GM18502 (cell line): Measurements from ENCODE around the gene CCDC85A.

Source experiments
- ATAC-seq: cut with Tn5 transposase; IDR thresholded peaks from one replicate; pipeline ENCODE4 v1.9.1; 2021; ENCODE audit warnings: mild to moderate bottlenecking; ENCODE audit not compliant: unreplicated experiment, poor library complexity

The CCDC85A gene

GRCh38 chr2:56291711-56292110 is 107.9 kb downstream of the CCDC85A start:
- no peak for ATAC-seq

GRCh38 chr2:56292951-56293350 is 109.2 kb downstream of the CCDC85A start:
- no peak for ATAC-seq

DNA sequence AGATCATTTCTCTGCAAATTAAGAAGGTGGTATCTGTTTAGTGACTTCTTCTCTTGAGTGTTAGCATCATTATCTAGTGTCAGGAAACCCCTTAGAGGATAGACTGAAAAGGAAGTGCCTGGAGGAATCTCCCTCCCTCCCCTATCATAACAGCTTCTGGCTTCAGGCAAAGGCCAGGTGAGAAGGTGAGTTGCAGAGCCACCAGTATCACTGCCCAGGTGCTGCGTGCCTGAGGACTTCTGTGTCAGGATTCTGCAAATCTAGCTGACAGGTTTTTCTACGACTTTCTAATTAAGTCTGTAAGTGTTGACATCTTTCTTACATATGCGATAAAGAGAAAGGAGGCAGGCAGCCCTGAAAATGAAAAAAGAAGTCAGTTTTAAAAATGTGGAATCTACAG is 111.9 kb downstream of the CCDC85A start:
- ATAC-seq, result no peak

GRCh38 chr2:56297671-56298070 is 113.9 kb downstream of the CCDC85A start:
- ATAC-seq, result no peak

GRCh38 chr2:56299171-56299691 is 115.4 kb downstream of the CCDC85A start:
- no peak for ATAC-seq

DNA sequence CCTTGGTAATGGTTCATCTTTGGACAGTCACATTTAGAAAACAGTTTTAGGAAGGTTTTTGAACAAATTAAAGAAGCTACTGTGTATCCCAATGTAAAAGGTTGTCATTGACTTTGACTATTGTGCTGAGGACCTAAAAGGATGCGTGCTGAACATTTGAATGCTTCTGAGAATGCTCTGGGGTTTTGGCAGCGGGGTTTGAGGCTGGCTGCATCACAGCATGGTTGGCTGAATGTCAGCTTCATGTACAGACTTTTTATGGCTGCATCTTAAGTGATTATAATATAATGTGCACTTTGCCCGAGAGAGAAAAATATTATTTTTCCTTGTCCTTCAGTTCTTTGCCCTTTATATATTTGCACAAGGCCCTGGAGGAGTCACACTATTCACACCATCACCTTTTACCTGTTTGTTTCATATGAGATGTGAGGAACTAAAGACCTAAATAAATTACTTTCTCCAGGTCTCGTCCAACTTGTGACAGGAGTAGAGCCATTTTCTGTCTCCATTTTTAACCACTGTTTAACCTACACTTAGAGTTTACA is 125.9 kb downstream of the CCDC85A start:
- ATAC-seq, result no peak

DNA sequence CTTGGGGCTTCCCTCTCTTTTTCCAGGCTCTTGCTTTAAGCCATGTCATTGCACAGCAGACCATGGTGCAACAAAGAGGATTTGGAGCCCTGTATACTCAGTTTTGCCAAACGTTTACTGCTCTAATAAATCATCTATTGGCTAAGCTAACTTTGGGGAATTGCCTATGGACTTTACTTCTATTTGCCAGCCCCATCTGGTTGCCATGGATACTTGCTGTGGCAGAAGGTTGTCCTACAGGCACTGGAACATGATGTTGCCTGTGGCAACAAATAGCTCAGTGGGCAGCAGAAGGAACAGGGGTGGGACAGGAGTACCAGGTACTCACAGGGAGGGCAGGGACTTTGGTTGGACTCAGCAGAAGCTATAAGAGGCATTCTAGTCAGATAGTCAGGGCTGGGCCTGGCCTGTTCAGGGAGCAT is 129.7 kb downstream of the CCDC85A start:
- no peak for ATAC-seq

- no peak for ATAC-seq
Measured at GRCh38 chr2:56314371-56314770, 130.6 kb downstream of the CCDC85A start.

DNA sequence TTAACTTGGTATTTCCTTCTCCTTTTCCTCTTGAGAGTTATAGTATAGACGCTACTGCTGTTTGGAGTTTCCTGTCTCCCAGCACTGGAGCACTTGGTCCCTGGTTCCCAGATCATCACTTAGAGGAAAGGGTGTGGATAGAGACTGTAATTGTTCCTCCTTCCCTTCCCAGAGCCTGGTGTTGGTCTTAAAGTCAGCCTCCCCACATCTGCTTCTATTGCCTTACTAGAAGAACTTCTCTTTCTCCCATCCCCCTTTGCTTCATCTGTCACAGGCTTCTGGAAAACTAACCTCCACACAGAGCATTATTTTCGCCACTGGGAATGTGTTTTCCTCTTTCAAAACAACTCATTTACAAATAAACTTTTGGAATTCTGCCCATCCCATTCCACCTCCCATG is 131.0 kb downstream of the CCDC85A start:
- ATAC-seq, result no peak

GRCh38 chr2:56315376-56315775 is 131.6 kb downstream of the CCDC85A start:
- no peak for ATAC-seq

DNA sequence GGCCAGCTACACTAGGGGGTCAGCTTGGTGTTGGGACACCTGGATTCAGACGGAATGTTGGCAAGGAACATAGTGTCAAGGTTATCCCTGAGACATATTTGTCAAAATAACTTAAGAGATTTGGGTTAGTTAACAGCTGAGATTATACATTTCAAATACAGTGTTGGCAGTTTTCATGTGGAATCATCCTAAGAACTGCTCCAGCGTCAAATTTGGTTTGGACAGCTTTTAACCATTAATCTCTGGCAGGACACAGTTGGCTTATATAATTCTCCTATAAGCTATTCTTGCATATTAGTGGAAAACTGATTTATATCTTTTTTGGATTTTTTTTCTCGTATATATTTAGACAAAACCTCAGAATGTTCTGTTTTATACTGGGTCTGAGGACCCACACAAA is 132.2 kb downstream of the CCDC85A start:
- no peak for ATAC-seq

GRCh38 chr2:56318147-56318546 is 134.4 kb downstream of the CCDC85A start:
- no peak for ATAC-seq

GRCh38 chr2:56325661-56326345 is 142.0 kb downstream of the CCDC85A start:
- ATAC-seq, result no peak

DNA sequence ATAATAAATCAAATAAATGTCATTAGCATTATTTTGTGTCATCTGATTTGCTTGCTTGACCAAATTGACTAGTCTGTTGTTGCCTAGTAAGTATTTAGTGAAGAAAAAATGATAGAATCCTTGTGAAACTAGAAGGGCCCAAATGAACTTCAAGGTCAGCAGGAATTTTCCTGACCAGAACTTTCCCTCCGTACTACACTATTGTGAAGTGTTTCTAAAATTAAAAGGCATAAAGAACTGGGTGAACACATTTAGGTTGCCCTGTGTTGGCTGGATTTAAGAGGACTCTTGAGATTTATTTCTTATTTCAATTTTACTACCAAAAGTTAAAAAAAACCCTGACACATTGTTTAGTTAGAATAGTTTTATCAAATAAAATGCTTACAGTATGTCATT is 142.6 kb downstream of the CCDC85A start:
- ATAC-seq, result no peak

DNA sequence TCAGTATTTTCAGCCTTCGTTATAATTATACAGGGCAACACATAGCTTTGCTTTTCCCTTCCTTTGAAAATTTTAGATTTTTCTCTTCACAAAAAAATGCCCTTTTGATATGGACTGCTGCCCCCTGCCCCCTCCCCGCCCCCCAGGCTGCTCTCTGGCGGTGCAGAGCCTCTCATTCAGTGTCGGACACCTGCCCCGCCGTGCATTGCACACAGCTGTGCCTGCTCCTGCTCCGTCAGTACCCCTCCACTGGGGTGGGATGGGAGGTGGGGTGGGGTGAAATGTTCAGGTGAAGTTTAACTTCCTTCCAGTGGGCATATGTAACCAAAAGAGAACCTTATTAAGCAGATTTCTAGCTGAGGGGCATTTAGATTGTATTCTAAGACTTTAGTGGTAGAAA is 148.0 kb downstream of the CCDC85A start:
- ATAC-seq, result no peak

DNA sequence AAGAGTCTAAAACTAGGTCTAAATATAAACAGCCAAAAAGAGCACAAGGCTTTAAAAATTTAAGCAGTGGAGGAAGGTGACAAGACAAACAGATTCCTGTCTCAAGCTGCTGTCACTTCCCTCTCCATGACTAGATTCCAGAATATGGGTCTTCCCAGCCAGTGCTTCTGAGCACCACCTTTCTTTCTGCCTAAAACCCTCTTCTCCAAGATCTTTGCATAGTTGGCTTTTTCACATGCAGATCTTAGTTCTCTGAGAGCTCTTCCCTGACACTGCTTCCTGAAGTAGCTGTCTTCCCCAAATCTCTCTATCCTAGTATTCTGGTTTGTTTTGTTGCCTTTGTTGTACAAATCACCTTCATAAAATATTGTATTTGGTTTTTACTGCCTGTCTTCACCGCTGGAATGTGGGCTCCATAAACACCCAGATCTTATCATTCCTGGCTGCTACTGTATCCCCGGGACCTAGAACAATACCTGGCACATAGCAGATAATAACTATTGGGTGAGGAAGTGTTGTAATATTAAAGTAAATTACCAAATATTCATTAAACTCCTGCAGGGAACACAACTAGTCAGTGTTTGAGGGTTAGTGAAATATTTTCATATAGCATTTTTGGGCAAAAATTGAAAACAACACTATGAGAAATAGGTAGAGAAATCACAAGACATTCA is 150.2 kb downstream of the CCDC85A start:
- ATAC-seq, result no peak

GRCh38 chr2:56334622-56335021 is 150.8 kb downstream of the CCDC85A start:
- ATAC-seq, result no peak

GRCh38 chr2:56335101-56335500 is 151.3 kb downstream of the CCDC85A start:
- ATAC-seq, result no peak

DNA sequence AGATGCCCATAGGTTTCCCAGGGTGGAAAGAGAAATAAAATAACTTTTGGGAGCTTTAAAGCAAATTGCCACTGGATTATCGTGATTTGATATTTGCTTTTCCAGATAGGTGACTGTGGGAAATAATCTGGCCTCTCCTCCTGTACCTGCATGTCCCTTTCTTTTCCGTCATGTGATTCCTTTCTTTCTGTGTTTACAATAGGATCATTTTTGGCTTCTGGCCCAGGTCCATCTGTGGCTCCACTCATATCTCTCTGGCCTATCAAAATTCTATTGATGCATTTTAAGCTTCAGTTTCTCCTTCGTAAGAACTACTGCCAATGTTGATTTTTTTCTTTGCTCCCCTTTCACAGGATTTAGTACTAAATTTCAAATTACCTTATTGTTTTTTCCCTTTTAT is 153.6 kb downstream of the CCDC85A start:
- ATAC-seq, result no peak

DNA sequence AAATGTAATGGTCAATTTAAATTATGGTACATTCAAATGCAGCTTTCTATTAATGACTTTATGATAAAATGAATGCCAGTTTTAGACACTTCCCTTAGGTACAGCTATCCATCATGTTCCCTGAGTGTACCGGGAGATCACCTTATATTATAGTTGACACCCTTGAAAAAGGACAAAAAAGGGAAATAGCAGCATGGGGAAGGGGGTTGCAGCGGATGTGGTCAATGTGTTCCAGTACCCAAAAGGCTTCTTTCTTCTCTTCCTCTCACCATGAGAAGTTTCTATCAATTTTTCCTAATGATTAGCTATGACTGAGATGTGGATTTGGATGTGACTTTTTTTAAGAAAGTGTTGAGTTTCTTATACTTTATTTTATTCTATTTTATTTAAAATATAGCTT is 154.4 kb downstream of the CCDC85A start:
- no peak for ATAC-seq

- ATAC-seq, result no peak
Measured at GRCh38 chr2:56344771-56345170, 161.0 kb downstream of the CCDC85A start.

GRCh38 chr2:56347881-56348280 is 164.1 kb downstream of the CCDC85A start:
- ATAC-seq, result no peak
